H9 (cell line): Measurements from ENCODE around the gene ARMCX6. TPM values are rescaled to one million over a fixed set of nuclear protein-coding genes. Genes with fewer than 3 reads are reported as not detected.

Experiments used
- DNase-seq: peaks from one replicate; pipeline ENCODE4 v3.0.0-alpha.2; 2017
- H2AFZ ChIP-seq: one replicate; pipeline ENCODE4 v1.6.1; 2013; ENCODE audit warnings: mild to moderate bottlenecking, low read length, control low read depth, moderate library complexity
- H2AK5ac ChIP-seq: 2 replicates; pipeline ENCODE4 v1.6.1; 2013; ENCODE audit warnings: low read length, control low read depth, mixed read lengths; ENCODE audit not compliant: insufficient read length
- H2BK120ac ChIP-seq: one replicate; pipeline ENCODE4 v1.6.1; 2013; ENCODE audit warnings: low read depth, mild to moderate bottlenecking, low read length, control low read depth, inconsistent platforms; ENCODE audit not compliant: poor library complexity, severe bottlenecking
- H2BK12ac ChIP-seq: 2 replicates; pipeline ENCODE4 v1.6.1; 2013; ENCODE audit warnings: low read length, control low read depth, mixed read lengths, low read depth; ENCODE audit not compliant: insufficient read length
- H2BK15ac ChIP-seq: 2 replicates; pipeline ENCODE4 v1.6.1; 2013; ENCODE audit warnings: low read depth, low read length, control low read depth
- H2BK20ac ChIP-seq: one replicate; pipeline ENCODE4 v1.6.1; 2013; ENCODE audit warnings: low read depth, mild to moderate bottlenecking, low read length, control low read depth, inconsistent platforms; ENCODE audit not compliant: poor library complexity, severe bottlenecking
- H2BK5ac ChIP-seq: 2 replicates; pipeline ENCODE4 v1.6.1; 2013; ENCODE audit warnings: low read length, control low read depth, mixed read lengths; ENCODE audit not compliant: insufficient read length
- H3K14ac ChIP-seq: 2 replicates; pipeline ENCODE4 v1.6.1; 2013; ENCODE audit warnings: low read length, control low read depth; ENCODE audit not compliant: insufficient read depth
- H3K18ac ChIP-seq: 2 replicates; pipeline ENCODE4 v1.6.1; 2013; ENCODE audit warnings: low read depth, mild to moderate bottlenecking, mixed read lengths, low read length, control low read depth; ENCODE audit not compliant: insufficient read length
- H3K23ac ChIP-seq: 2 replicates; pipeline ENCODE4 v1.6.1; 2013; ENCODE audit warnings: low read length, control low read depth, mixed read lengths, low read depth; ENCODE audit not compliant: insufficient read length
- H3K23me2 ChIP-seq: 2 replicates; pipeline ENCODE4 v1.6.1; 2013; ENCODE audit warnings: low read depth, mild to moderate bottlenecking, mixed read lengths, low read length, control low read depth; ENCODE audit not compliant: insufficient read length, poor library complexity, severe bottlenecking
- H3K27ac ChIP-seq: 2 replicates; pipeline ENCODE4 v1.5.1; 2013; ENCODE audit warnings: low read length, control low read depth, mixed read lengths, low read depth; ENCODE audit not compliant: insufficient read length
- H3K27me3 ChIP-seq: 2 replicates; pipeline ENCODE4 v1.6.1; 2013; ENCODE audit warnings: low read length, control low read depth, inconsistent platforms; ENCODE audit not compliant: insufficient read depth
- H3K4ac ChIP-seq: 2 replicates; pipeline ENCODE4 v1.6.1; 2013; ENCODE audit warnings: low read depth, mild to moderate bottlenecking, control low read depth, inconsistent platforms, low read length, moderate library complexity
- H3K4me1 ChIP-seq: 2 replicates; pipeline ENCODE4 v1.6.1; 2013; ENCODE audit warnings: low read length, control low read depth, inconsistent platforms; ENCODE audit not compliant: insufficient read depth
- H3K4me2 ChIP-seq: 2 replicates; pipeline ENCODE4 v1.6.1; 2013; ENCODE audit warnings: low read length, control low read depth, mixed read lengths; ENCODE audit not compliant: insufficient read length, insufficient read depth
- H3K56ac ChIP-seq: 2 replicates; pipeline ENCODE4 v1.6.1; 2013; ENCODE audit warnings: low read depth, mild to moderate bottlenecking, mixed read lengths, low read length, control low read depth; ENCODE audit not compliant: insufficient read length
- H3K79me1 ChIP-seq: 2 replicates; pipeline ENCODE4 v1.6.1; 2013; ENCODE audit warnings: low read depth, mild to moderate bottlenecking, moderate library complexity, low read length, control low read depth, inconsistent platforms; ENCODE audit not compliant: insufficient read depth, poor library complexity, severe bottlenecking
- H3K79me2 ChIP-seq: 2 replicates; pipeline ENCODE4 v1.6.1; 2013; ENCODE audit warnings: low read length, control low read depth, inconsistent platforms; ENCODE audit not compliant: insufficient read depth
- H3K9ac ChIP-seq: 2 replicates; pipeline ENCODE4 v1.6.1; 2013; ENCODE audit warnings: low read length, control low read depth, mixed read lengths; ENCODE audit not compliant: insufficient read length; ENCODE audit errors: extremely low read depth
- H3K9me3 ChIP-seq: one replicate; pipeline ENCODE4 v1.6.1; 2013; ENCODE audit warnings: low read depth, low read length, inconsistent platforms; ENCODE audit not compliant: control insufficient read depth
- H3T11ph ChIP-seq: one replicate; pipeline ENCODE4 v1.6.1; 2013; ENCODE audit warnings: mild to moderate bottlenecking, low read length, control low read depth, inconsistent platforms
- H4K20me1 ChIP-seq: one replicate; pipeline ENCODE4 v1.6.1; 2013; ENCODE audit not compliant: control insufficient read depth, insufficient read length, insufficient read depth
- H4K5ac ChIP-seq: 2 replicates; pipeline ENCODE4 v1.6.1; 2013; ENCODE audit warnings: low read depth, mild to moderate bottlenecking, mixed read lengths, low read length, control low read depth; ENCODE audit not compliant: insufficient read length
- H4K8ac ChIP-seq: replicated peaks from 2 replicates; pipeline ENCODE4 v1.6.1; 2013; ENCODE audit warnings: low read length, control low read depth, mixed read lengths, low read depth; ENCODE audit not compliant: insufficient read length
- H4K91ac ChIP-seq: 2 replicates; pipeline ENCODE4 v1.6.1; 2013; ENCODE audit warnings: low read depth, mild to moderate bottlenecking, moderate library complexity, mixed read lengths, low read length, control low read depth; ENCODE audit not compliant: insufficient read length
- H3K27ac Mint-ChIP-seq, 3 experiments: 2 replicates in 2 of 3; 3 replicates in 1 of 3; pipeline ENCODE4 v1.8.0; 2020 to 2021; ENCODE audit warnings: mixed read lengths in 3 of 3, mild to moderate bottlenecking in 1 of 3, moderate library complexity in 1 of 3
- H3K27me3 Mint-ChIP-seq: 2 replicates; pipeline ENCODE4 v1.8.0; 2021; ENCODE audit warnings: low read depth, mild to moderate bottlenecking, moderate library complexity, mixed read lengths
- H3K36me3 Mint-ChIP-seq, 3 experiments: 2 replicates in 2 of 3; 3 replicates in 1 of 3; pipeline ENCODE4 v1.8.0; 2020 to 2021; ENCODE audit warnings: low read depth in 3 of 3, mixed read lengths in 3 of 3; ENCODE audit not compliant: insufficient read depth in 1 of 3
- H3K4me1 Mint-ChIP-seq, 2 experiments: 2 replicates each; pipeline ENCODE4 v1.8.0; 2020; ENCODE audit warnings: mixed read lengths in 2 of 2
- H3K4me3 Mint-ChIP-seq, 2 experiments: 2 replicates in 1 of 2; 3 replicates in 1 of 2; pipeline ENCODE4 v1.8.0; 2020 to 2021; ENCODE audit warnings: mild to moderate bottlenecking in 2 of 2, mixed read lengths in 2 of 2, moderate library complexity in 1 of 2
- H3K9me3 Mint-ChIP-seq, 2 experiments: 2 replicates in 1 of 2; 3 replicates in 1 of 2; pipeline ENCODE4 v1.8.0; 2020; ENCODE audit warnings: mild to moderate bottlenecking in 2 of 2, mixed read lengths in 2 of 2, moderate library complexity in 1 of 2
- WGBS: extraction: QIAGEN DNeasy Blood & Tissue Kit; methylation state at CpG from one replicate; pipeline ENCODE4 v1.1.7; 2013; ENCODE audit warnings: missing lambda C conversion rate, low lambda C conversion rate, mixed read lengths; ENCODE audit not compliant: insufficient read length; ENCODE audit errors: extremely low coverage; 5-methylcytosine and 5-hydroxymethylcytosine counted together
- long read RNA-seq: library from polyadenylated mRNA; unstranded; transcript quantifications from one replicate; pipeline ENCODE4 v2.0.0, GENCODE V29; 2020
- total RNA-seq: library from RNA; stranded (reverse); gene quantifications from 2 replicates; pipeline ENCODE4 v1.2.1, GENCODE V29; 2021
- TF ChIP-seq, protein P1 (sequence below): fragments of 200-600 bp; sonication (generic); conservative IDR thresholded peaks from 3 replicates; pipeline ENCODE4 v1.8.0; 2021; ENCODE audit warnings: antibody characterized with exemption, mild to moderate bottlenecking

ARMCX6 gene
- 47.8 and 48.6 TPM in 2 replicates for total RNA-seq
- long read RNA-seq, transcript ARMCX6-206 (4 exons, 846 nt) = minor isoform, 10 of 93 reads
- long read RNA-seq, transcript ARMCX6-201 (3 exons, 1,846 nt) = major isoform, 58 of 93 reads
- long read RNA-seq, partial matches to known transcripts = 9 of 93 reads
- long read RNA-seq, other reads (novel, unspliced or antisense) = 14 of 93 reads

DNA sequence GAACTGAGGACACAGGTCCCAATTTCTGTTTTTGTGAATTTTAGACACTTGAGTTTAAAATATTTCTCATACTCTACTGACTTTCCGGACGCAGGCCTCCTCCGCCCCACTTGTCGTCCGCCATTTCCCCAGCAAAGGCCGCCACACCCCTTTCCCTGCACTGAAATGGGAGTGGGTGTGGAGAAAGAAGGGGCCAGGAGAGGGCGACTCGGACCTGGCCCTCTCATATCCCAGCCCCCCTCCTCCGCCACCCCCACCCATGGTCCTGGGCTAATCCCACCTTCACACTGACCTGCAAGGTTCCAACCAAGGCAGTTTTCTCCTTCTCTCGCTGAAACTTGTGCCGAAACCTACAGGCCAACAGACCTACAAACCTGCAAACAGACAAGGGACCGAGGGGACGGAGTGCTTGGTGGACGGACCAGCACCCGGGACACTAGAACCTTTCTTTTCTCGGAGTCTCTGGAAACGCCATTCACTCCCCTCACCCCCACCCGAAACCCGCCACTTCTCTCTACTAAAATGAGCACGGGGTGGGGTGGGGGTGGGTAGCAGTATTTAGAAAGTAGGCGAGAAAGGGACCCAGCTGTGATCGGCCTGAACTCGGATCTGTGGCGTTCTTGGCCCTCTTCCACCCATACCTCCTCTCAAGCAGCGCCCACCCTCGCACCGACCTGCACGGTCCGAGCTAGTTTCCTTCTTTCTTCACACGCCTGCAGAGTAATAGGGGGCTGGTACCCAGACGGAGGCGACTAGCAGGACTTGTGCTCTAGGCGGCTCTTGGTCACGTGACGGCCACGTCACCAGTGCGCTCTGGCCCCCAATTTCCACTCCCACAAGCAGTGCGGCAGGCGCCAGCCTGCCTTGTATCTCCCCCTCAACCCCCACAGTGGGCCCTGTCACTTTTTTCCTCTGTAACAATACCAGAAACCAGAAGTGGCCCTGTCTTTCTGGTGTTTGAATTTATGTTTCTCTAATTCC, at the start of gene ARMCX6:
TSS of gene ARMCX6 (minus strand) at position 790 of the 981 bp plus-strand sequence. CDS start 1,380 bp downstream, outside the sequence.
- H2AFZ ChIP-seq = no peak within 1 kb of the TSS
- peak within 1 kb of the TSS; percentile 89 to 98 (median 97); a peak in 6 of 7 replicates for H3K27ac Mint-ChIP-seq

More for the DNA sequence above, at the start of gene ARMCX6:
- H3K79me2 ChIP-seq = no peaks in the 10 kb centered on the region
- H3K4ac ChIP-seq = no peak within 1 kb of the TSS
- no peak within 1 kb of the TSS for H2AK5ac ChIP-seq
- H3K56ac ChIP-seq = no peak within 1 kb of the TSS
- H2BK12ac ChIP-seq = no peak within 1 kb of the TSS
- H2BK15ac ChIP-seq = no peak within 1 kb of the TSS
- H3K79me1 ChIP-seq = no peaks in the 10 kb centered on the region
- H3K14ac ChIP-seq = peak within 1 kb of the TSS; percentile 45; the same call in 1 of the 2 replicates
- no peak within 1 kb of the TSS for H2BK20ac ChIP-seq
- Mint-ChIP-seq H3K36me3 (peaks cover 8 to 12% (median 9%) of the 10 kb centered on the region in 3 experiments), H3K4me1 (peaks cover 21 to 37% of the 10 kb centered on the region in 2 experiments), H3K27me3 (no peaks in the 10 kb centered on the region; the same call in 1 of the 2 replicates), H3K4me3 (peak within 1 kb of the TSS; percentile 86 to 91), H3K9me3 (peaks cover 47 to 58% of the 10 kb centered on the region in 2 experiments)
- peak; percentile 71 for DNase-seq
- peak within 1 kb of the TSS; percentile 75 for H3K18ac ChIP-seq
- H4K8ac ChIP-seq = no peak within 1 kb of the TSS
- no peak within 1 kb of the TSS for H4K5ac ChIP-seq
- no peaks in the 10 kb centered on the region for H4K20me1 ChIP-seq
- no peaks in the 10 kb centered on the region for H3K23me2 ChIP-seq
- H4K91ac ChIP-seq = no peak within 1 kb of the TSS
- no peaks in the 10 kb centered on the region for H3K4me1 ChIP-seq
- peak within 1 kb of the TSS; percentile 56 for H3K4me2 ChIP-seq
- no peak within 1 kb of the TSS for H3K23ac ChIP-seq
- TF ChIP-seq, protein P1, sequence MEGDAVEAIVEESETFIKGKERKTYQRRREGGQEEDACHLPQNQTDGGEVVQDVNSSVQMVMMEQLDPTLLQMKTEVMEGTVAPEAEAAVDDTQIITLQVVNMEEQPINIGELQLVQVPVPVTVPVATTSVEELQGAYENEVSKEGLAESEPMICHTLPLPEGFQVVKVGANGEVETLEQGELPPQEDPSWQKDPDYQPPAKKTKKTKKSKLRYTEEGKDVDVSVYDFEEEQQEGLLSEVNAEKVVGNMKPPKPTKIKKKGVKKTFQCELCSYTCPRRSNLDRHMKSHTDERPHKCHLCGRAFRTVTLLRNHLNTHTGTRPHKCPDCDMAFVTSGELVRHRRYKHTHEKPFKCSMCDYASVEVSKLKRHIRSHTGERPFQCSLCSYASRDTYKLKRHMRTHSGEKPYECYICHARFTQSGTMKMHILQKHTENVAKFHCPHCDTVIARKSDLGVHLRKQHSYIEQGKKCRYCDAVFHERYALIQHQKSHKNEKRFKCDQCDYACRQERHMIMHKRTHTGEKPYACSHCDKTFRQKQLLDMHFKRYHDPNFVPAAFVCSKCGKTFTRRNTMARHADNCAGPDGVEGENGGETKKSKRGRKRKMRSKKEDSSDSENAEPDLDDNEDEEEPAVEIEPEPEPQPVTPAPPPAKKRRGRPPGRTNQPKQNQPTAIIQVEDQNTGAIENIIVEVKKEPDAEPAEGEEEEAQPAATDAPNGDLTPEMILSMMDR = peak; percentile 61
- no peak within 1 kb of the TSS for H2BK120ac ChIP-seq
- no peak within 1 kb of the TSS for H2BK5ac ChIP-seq
- H3K27ac ChIP-seq = peak within 1 kb of the TSS; percentile 16
- H3K27me3 ChIP-seq = no peaks in the 10 kb centered on the region
- H3K9me3 ChIP-seq = peaks cover 7% of the 10 kb centered on the region
- H3T11ph ChIP-seq = no peak within 1 kb of the TSS
- peak within 1 kb of the TSS; percentile 81 for H3K9ac ChIP-seq
- WGBS = no CpG with 5 or more reads among the region's 39 CpGs
